GM23248 (cell line): ENCODE data around the gene CREB3.

Experiments used
- EZH2 ChIP-seq: fragments of 200-600 bp; sonication (generic); IDR thresholded peaks from 2 replicates; pipeline ENCODE4 v1.6.1; 2018; ENCODE audit warnings: antibody characterized with exemption, mild to moderate bottlenecking; ENCODE audit not compliant: insufficient read depth, poor library complexity, severe bottlenecking
- EZH2phosphoT487 ChIP-seq: fragments of 200-600 bp; sonication (generic); IDR thresholded peaks from 2 replicates; pipeline ENCODE4 v1.6.1; 2018; ENCODE audit warnings: antibody characterized with exemption, moderate library complexity, mild to moderate bottlenecking, low read depth; ENCODE audit not compliant: insufficient read depth

- TF ChIP-seq EZH2phosphoT487, result no peak
- TF ChIP-seq EZH2, result no peak
Observed at GRCh38 chr9:35703906-35704672, 28.4 kb upstream of the CREB3 start.
